Gastroesophageal sphincter (tissue), 4 donors: ENCODE measurements around the gene ZRANB3. TPM values are rescaled to one million over a fixed set of nuclear protein-coding genes. Genes with fewer than 3 reads are reported as not detected.
"Not testable (repeated sequence)": the region's sequence is repeated elsewhere in the genome, so short reads cannot be mapped to it uniquely, and the experiment has no call there.

ENCODE experiments used
- ATAC-seq: fragments of 150-250 bp; one replicate; pipeline ENCODE4 v1.9.1; 2016; ENCODE audit warnings: mild to moderate bottlenecking, moderate library complexity
- H3K27ac ChIP-seq, 4 donors: fragments of 200-600 bp; sonication (generic) in 3 of 4; 1 replicate in 3 of 4; 2 replicates in 1 of 4; pipeline ENCODE4 v1.5.1; 2016 to 2019
- H3K27me3 ChIP-seq: fragments of 200-600 bp; sonication (generic); one replicate; pipeline ENCODE4 v1.5.1; 2019
- H3K36me3 ChIP-seq, 2 donors: fragments of 200-600 bp; sonication (generic); one replicate each; pipeline ENCODE4 v1.5.1; 2019; ENCODE audit warnings: control low read depth in 1 of 2
- H3K4me1 ChIP-seq, 3 donors: fragments of 200-600 bp; sonication (generic); 1 replicate in 2 of 3; 2 replicates in 1 of 3; pipeline ENCODE4 v1.5.1; 2016 to 2019; ENCODE audit warnings: control low read depth in 2 of 3
- H3K4me3 ChIP-seq, 2 donors: fragments of 200-600 bp; sonication (generic); one replicate each; pipeline ENCODE4 v1.5.1; 2019; ENCODE audit warnings: mild to moderate bottlenecking in 1 of 2, moderate library complexity in 1 of 2
- H3K9me3 ChIP-seq, 3 donors: fragments of 200-600 bp; sonication (generic); one replicate each; pipeline ENCODE4 v1.5.1; 2017 to 2019; ENCODE audit warnings: control low read depth in 2 of 3
- CTCF ChIP-seq, 4 experiments: fragments of 200-600 bp in 2 of 4; fragments of 450-650 bp in 2 of 4; sonication (generic) in 1 of 4; IDR thresholded peaks; one replicate each; pipeline ENCODE4 v1.5.1; 2017 to 2019; ENCODE audit warnings: antibody characterized with exemption in 4 of 4, mild to moderate bottlenecking in 2 of 4, moderate library complexity in 2 of 4
- EP300 ChIP-seq: sonication (generic); formaldehyde crosslinking; IDR thresholded peaks from one replicate; pipeline ENCODE4 v1.6.1; 2017; ENCODE audit warnings: antibody characterized with exemption, mild to moderate bottlenecking
- POLR2A ChIP-seq, 2 donors: fragments of 450-650 bp; IDR thresholded peaks; one replicate each; pipeline ENCODE4 v1.6.1; 2017; ENCODE audit warnings: antibody characterized with exemption in 2 of 2, mild to moderate bottlenecking in 2 of 2, moderate library complexity in 1 of 2
- POLR2AphosphoS5 ChIP-seq: sonication (generic); formaldehyde crosslinking; IDR thresholded peaks from one replicate; pipeline ENCODE4 v1.6.1; 2017; ENCODE audit warnings: antibody characterized with exemption
- WGBS, 2 donors: methylation state at CpG; one replicate each; pipeline ENCODE4 v1.1.5; 2018; ENCODE audit warnings: low coverage in 1 of 2; 5-methylcytosine and 5-hydroxymethylcytosine counted together
- total RNA-seq, 4 donors: library from RNA; depleted of rRNA; stranded (reverse); fragments of >200 nt; gene quantifications; one replicate each; pipeline ENCODE4 v1.1.0, GENCODE V29; 2016

The ZRANB3 gene
- total RNA-seq, 4 donors from 2014 or later, result 1.4 to 4.6 (median 2.4) TPM

GRCh38 chr2:135454608-135455007, 76.4 kb downstream of the ZRANB3 start:
- TF ChIP-seq CTCF (IDR thresholded peaks at IDR 0.05) (no peak), POLR2A (IDR thresholded peaks at IDR 0.05) (no peak), EP300 (no peak), POLR2AphosphoS5 (no peak)
- H3K27me3 ChIP-seq, result no peaks in the 10 kb centered on the region
- H3K4me1 ChIP-seq, result no peaks in the 10 kb centered on the region
- 86 to 91% methylated on average over 1 of the region's 1 CpG for WGBS, 2 donors
- no peak for ATAC-seq
- H3K4me3 ChIP-seq, result no peak overlapping the region
- H3K9me3 ChIP-seq, result peaks cover 0 to 24% (median 0%) of the 10 kb centered on the region in 3 donors
- no peaks in the 10 kb centered on the region for H3K36me3 ChIP-seq
- no peak overlapping the region for H3K27ac ChIP-seq

DNA sequence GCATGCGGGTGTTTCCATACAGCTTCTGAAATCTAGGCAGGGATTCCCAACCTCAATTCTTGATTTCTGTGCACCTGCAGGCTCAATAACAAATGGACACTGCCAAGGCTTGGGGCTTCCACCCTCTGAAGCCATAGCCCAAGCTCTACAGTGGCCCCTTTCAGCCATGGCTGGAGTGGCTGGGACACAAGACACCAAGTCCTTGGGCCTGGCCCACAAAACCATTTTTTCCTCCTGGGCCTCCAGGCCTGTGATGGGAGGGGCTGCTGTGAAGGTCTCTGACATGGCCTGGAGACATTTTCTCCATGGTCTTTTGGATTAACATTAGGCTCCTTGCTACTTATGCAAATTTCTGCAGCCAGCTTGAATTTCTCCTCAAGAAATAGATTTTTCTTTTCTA, 78.0 kb downstream of the ZRANB3 start:
- H3K27me3 ChIP-seq, H3K27ac ChIP-seq, H3K4me1 ChIP-seq, ATAC-seq, H3K4me3 ChIP-seq, H3K36me3 ChIP-seq: not testable (repeated sequence)
- peaks cover 0 to 24% (median 0%) of the 10 kb centered on the region in 3 donors for H3K9me3 ChIP-seq
- no CpG with 5 or more reads among the region's 1 CpG for WGBS, 2 donors

GRCh38 chr2:135451966-135452365, 79.1 kb downstream of the ZRANB3 start:
- no peak overlapping the region for H3K4me3 ChIP-seq
- H3K27me3 ChIP-seq, result no peaks in the 10 kb centered on the region
- peaks cover 0 to 5% of the 10 kb centered on the region in 2 donors for H3K36me3 ChIP-seq
- no peaks in the 10 kb centered on the region for H3K4me1 ChIP-seq
- no peak overlapping the region for H3K27ac ChIP-seq
- peaks cover 0 to 24% (median 0%) of the 10 kb centered on the region in 3 donors for H3K9me3 ChIP-seq
- no peak for ATAC-seq
- no peak for TF ChIP-seq POLR2AphosphoS5
- TF ChIP-seq EP300, result no peak
- no peak for TF ChIP-seq CTCF (IDR thresholded peaks at IDR 0.05)
- no peak for TF ChIP-seq POLR2A (IDR thresholded peaks at IDR 0.05)
- 100% methylated on average over 1 of the region's 1 CpG for WGBS, 2 donors

DNA sequence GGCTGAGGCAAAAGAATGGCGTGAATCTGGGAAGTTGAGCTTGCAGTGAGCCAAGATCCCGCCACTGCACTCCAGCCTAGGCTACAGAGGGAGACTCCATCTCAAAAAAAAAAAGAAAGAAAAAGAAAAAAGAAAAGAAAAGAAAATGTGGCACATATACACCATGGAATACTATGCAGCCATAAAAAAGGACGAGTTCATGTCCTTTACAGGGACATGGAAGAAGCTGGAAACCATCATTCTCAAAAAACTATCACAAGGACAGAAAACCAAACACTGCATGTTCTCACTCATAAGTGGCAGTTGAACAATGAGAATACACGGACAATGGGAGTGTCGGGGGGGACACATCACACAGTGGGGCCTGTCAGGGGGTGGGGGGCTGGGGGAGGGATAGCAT, 88.0 kb downstream of the ZRANB3 start:
- ATAC-seq, result not testable (repeated sequence)

GRCh38 chr2:135435155-135435554, 95.9 kb downstream of the ZRANB3 start:
- not testable (repeated sequence) for H3K27me3 ChIP-seq, H3K4me1 ChIP-seq, H3K4me3 ChIP-seq, H3K36me3 ChIP-seq, ATAC-seq, H3K27ac ChIP-seq, H3K9me3 ChIP-seq
- WGBS, 2 donors, result 87 to 100% methylated on average over 2 to 6 of the region's 6 CpGs

More for the DNA sequence above, 88.0 kb downstream of the ZRANB3 start:
- H3K27ac ChIP-seq, H3K4me1 ChIP-seq, H3K36me3 ChIP-seq, H3K9me3 ChIP-seq, H3K4me3 ChIP-seq, H3K27me3 ChIP-seq: not testable (repeated sequence)
- WGBS, 2 donors, result 83 to 100% methylated on average over 1 to 2 of the region's 5 CpGs

DNA sequence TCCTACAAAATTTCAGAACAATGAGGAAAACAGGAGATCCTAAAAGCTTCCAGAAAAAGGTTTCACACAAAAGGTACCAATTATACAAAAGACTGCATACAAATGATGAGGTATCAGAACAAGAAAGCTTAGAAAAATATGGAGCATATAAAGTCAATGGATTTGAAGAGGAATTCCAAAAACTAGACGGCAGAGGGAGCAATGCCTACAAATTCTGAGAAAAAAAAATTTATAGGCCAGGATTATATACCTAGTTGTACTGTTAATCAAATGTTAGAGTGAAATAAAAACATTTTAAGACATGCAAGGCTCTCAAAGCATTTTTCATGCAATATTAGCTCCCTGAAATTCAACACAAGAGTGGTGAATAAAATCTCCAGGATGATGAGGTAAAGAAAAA, 106.2 kb downstream of the ZRANB3 start:
- no peak for TF ChIP-seq CTCF (IDR thresholded peaks at IDR 0.05)
- TF ChIP-seq POLR2A (IDR thresholded peaks at IDR 0.05), result no peak
- no peak for TF ChIP-seq EP300
- no peak for TF ChIP-seq POLR2AphosphoS5
- Histone ChIP-seq H3K4me1 (no peaks in the 10 kb centered on the region), H3K27me3 (no peaks in the 10 kb centered on the region), H3K4me3 (no peak overlapping the region), H3K9me3 (peaks cover 0 to 20% (median 0%) of the 10 kb centered on the region in 3 donors), H3K27ac (no peak overlapping the region), H3K36me3 (no peaks in the 10 kb centered on the region)
- WGBS, 2 donors, result 67 to 69% methylated on average over 1 of the region's 1 CpG
- ATAC-seq, result no peak

GRCh38 chr2:135422898-135423297, 108.1 kb downstream of the ZRANB3 start:
- Histone ChIP-seq H3K9me3 (peaks cover 0 to 11% (median 0%) of the 10 kb centered on the region in 3 donors), H3K27ac (no peak overlapping the region), H3K27me3 (no peaks in the 10 kb centered on the region), H3K36me3 (no peaks in the 10 kb centered on the region), H3K4me3 (no peak overlapping the region), H3K4me1 (no peaks in the 10 kb centered on the region)
- 93 to 94% methylated on average over 2 of the region's 3 CpGs for WGBS, 2 donors
- ATAC-seq, result no peak
- no peak for TF ChIP-seq EP300
- TF ChIP-seq POLR2AphosphoS5, result no peak
- no peak for TF ChIP-seq POLR2A (IDR thresholded peaks at IDR 0.05)
- no peak for TF ChIP-seq CTCF (IDR thresholded peaks at IDR 0.05)
